HL-60/S4 treated with phorbol 12-myristate 13-acetate at 8.2 ng/mL for 4 days and 3 days (cell line): ENCODE measurements around the gene ZNF697.
"Not testable (repeated sequence)": the region's sequence is repeated elsewhere in the genome, so short reads cannot be mapped to it uniquely, and the experiment has no call there.

Experiments used
- in situ Hi-C: fragments of 300-500 bp; cut with MboI; formaldehyde crosslinking; loops from 2 replicates; pipeline ENCODE4 v1.15.0; 2022; ENCODE audit warnings: low sequenced_read_pairs

The ZNF697 gene

DNA sequence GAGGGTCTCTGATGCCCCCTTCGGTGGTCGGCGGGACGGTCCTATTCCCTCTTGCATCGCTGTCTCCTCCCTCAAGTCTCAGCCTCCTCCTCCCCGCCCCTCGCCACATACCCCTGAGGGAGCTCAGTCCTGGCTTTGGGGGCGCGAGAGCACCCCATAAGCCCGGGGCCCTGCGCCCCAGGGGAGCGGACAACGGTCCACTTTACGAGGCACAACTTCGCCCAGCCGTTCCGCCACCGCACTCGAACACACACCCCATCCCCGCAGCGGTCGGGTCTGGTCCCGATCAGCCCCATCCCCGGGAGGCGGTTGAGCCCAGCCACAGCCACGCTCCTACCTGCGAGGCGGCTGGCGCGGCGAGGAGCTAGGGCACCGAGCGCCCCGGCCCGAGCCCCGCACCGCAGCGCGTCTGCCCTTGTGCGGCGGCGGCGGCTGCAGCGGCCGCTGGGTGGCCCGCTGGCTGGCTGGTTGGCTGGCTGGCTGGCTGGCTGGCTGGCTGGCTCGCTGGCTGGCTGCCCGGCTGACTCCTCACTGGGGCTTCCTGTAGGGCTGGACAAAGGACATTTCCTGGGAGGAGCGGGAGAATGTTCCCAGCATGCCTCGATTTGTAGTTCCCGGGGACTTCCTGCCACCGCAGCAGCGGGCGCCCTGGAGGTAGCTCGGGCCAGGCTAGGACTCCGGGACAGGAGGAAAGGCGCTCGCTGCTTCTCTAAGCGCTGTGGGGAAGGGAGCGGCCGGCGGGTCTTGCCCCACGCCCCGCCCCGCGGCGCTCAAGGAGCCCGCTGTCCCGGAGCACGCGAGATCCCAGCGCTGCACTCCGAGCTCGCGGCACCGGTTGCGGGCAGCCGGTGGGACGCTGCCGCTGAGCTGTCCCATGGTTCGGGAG, at the start of gene ZNF697:
Gene ZNF697, minus strand, starts transcription at position 533 of the 886 bp plus-strand sequence. CDS start 22,166 bp downstream, outside the sequence.
- in situ Hi-C loops: no loop called here

DNA sequence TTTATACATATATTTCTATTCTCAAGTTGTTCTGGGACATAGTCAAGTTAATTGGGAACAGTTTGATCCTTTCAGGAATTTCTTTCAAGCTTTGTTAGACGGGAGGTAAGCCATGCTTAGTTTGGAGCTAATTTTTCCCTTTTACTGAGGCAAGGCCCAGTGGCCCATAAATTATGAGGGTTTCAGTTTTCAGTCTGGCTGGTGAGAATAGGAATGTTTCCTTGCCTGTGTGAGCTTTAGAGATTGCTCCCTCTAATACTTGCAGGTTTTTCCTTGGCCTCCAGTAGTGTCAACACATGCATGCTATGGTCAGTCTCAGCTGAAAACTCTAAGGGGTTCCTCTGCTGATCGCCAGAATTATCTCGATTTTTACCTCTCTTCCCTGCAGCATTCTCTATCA, 49.5 kb upstream of the ZNF697 start:
- in situ Hi-C loops: no loop called here

DNA sequence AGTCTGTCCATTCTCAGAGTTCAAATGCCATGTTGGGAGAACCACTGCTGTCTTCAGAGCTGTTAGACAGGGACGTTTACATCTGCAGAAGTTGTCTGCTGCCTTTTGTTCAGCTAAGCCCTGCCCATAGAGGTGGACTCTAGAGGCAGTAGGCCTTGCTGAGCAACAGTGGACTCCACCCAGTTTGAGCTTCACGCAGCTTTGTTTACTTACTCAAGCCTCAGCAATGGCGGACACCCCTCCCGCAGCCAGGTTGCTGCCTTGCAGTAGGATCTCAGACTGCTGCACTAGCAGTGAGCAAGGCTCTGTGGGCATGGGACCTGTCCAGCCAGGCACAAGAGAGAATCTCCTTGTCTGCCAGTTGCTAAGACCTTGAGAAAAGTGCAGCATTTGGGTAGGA, 48.8 kb upstream of the ZNF697 start:
- in situ Hi-C loops: not testable (repeated sequence)

DNA sequence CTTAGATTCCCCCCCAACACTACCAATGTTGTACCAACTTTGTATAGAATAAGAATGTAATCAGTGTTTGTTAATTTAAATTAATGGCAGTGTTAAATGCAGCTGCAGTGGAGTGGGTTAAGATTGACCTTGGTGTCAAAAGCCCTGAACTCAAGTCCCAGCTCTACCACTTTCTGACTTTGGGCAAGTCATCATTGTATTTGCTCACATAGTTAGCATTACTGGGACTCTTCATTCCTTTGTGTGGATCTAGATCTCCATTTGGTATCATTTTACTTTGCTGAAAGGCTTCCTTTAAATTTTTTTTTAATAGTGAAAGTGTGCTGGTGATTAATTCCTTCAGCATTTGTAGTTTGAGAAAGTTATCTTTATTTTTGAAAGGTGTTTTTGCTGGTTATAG, 41.4 kb upstream of the ZNF697 start:
- in situ Hi-C loops: no loop called here

DNA sequence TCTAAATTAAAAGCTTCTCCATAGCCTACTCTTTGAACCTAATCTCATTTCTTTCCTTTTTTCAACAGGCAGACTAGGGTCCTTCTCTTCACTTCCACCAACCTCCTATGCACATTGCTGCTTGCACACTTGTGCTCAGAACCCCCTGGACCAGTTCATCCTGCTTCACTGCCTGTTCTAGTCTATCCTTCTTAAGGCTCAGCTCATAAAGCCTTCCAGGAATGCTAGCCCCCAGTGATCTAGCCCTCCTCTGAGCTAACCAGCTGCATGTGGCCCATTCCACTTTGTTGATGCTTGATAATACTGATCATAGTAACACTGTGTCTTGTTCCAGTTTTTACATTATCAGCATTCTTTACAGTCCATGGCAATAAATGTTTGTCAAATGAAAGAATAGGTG, 40.7 kb upstream of the ZNF697 start:
- in situ Hi-C loops: no loop called here

DNA sequence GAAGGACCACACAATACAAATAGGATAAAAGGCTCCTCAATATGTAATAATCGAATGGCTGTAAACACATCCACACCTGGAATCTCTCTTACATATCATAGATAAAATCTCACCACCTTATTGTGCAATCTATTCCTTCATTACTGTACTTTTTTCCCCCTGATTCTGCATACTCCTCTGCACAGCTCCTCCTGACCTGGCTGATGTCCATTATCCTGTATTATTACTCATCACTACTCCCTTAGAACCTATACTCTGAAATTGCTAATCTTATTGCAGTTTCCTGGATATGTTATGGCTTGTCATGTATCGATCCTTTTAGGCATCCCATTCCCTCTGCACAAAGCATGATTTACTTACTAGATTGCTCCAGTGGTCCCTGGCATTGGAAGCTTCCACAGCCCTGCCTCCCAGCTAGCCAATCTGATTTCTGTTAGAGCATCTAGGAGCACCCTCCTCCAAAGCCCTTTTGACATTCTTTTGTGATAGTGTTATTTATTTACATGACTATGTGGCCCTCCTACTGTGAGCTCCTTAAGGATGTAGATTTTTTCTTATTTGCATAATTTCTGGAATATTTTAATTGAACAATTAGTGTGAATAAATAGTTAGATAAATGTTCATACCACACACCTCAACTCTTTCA, 39.5 kb upstream of the ZNF697 start:
- in situ Hi-C loops: no loop called here

DNA sequence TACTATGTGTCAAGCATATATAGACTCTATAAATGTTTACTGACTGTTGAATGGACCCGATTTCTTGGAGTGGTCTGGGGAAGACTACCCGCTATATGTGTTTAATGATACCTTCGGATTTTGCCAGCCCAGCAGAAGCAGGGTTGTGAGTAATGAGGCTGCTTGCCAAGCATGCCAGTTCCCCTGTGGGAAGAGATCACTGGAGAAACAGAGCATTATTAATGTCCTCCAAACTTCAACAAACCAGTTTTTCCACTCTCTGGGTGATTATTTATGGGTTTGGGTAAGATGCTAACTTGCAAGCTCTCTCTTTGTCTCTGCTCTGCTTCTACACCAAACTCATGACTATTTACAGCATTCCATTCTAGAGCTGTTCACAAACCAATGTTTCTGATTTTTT, 38.6 kb upstream of the ZNF697 start:
- in situ Hi-C loops: no loop called here

DNA sequence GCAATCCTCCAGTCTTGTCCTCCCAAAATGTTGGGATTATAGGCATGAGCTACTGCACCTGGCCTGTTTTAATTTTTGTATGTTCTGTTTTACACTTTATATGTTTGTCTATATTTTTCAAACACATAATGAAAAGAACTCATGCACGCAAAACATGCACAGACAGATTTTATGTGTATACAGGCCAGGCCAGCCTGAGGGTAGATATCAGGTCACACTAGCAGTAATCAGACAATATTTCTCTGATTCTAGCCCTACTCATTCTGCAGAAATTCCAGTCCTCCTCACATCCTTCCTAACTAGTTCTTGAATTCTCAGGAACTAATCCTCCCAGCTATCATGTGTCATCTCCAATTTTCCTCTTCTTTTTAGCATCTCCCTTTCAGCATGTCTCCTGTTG, 35.8 kb upstream of the ZNF697 start:
- in situ Hi-C loops: no loop called here

DNA sequence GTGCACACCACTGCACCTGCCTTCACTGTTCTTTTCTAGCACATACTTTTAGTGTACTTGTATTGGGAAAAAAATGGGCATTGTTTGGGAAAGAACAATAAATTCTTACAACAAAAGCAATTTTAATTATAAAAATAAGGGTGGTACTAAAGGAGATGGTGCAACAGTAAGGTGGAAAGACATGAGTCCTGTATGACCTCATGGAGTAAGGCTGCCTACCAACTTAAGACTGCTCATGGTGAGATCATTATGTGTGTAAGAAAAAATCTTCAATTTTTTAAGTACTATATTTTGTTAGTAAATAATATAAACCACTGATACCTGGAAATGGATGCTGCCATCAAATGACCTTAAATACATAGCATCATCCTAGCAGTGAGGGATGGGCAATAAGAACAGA, 34.1 kb upstream of the ZNF697 start:
- in situ Hi-C loops: no loop called here

DNA sequence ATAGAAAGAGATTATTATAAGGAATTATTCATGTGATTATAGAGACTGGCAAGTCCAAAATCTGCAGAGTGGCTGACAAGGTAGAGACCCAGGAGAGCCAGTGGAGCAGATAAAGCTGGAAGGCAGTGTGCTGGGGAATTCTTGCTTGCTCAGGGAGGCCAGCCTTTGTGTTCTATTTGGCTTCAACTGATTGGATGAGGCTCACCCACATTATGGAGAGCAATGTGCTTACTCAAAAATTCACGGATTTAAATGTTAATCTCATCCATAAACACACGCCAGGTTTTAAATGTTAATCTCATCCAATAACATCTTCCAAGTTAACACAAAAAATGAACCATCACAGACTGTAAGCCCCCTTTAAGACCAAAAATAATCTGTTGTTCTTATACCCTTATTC, 33.5 kb upstream of the ZNF697 start:
- in situ Hi-C loops: no loop called here

DNA sequence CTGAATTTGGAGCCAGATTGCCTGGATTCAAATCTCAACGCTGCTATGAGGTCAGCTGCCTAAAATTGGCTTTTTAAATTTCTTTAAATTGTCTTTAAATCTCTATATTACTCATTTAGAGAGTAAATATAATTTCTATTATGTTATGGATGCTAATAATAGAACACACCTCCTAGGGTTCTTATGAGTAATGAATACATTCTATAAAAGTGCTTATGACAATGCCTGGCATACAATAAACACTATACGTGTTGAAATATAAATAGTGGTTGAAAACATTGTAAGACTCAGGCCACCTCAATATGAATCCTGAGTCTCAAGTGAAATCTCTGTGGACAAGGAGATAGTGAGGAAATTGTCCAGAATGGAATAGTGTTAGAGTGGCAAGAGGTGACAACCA, 32.7 kb upstream of the ZNF697 start:
- in situ Hi-C loops: no loop called here

DNA sequence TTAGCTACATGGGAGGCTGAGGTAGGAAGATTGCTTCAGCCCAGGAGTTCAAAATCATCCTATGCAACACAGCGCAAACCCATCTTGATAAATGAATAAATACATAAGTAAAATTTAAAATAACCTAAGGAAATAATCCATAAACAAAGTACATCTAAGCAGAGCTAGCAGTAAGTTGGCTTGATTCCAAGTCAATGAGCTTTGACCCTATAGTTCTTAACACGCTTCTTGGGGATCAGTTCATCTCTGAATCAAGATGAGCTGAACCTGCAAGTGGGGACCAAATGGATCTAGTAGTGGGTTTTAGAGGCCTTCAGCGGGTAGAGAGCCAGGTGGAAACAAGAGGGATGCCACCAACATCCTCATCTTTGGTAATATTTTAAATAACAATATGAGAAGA, 32.1 kb upstream of the ZNF697 start:
- in situ Hi-C loops: no loop called here

DNA sequence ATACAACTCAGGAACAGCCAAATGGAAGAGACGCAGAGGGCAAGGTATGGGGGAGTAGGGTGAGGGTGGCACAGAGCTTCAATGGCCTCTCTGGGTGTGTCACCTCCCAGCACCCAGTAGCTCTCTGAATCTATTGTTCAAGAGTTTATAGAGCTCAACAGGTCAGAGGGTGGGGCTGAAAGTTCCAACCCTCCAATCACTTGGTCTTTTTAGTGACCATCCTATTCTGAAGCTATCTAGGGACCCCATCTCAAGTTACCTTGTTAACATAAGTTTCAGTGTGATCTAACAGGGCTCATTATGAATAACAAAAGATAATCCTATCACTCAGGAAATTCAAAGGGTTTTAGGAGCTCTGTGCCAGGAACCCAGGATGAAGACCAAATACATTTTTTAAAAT, 31.2 kb upstream of the ZNF697 start:
- in situ Hi-C loops: no loop called here

DNA sequence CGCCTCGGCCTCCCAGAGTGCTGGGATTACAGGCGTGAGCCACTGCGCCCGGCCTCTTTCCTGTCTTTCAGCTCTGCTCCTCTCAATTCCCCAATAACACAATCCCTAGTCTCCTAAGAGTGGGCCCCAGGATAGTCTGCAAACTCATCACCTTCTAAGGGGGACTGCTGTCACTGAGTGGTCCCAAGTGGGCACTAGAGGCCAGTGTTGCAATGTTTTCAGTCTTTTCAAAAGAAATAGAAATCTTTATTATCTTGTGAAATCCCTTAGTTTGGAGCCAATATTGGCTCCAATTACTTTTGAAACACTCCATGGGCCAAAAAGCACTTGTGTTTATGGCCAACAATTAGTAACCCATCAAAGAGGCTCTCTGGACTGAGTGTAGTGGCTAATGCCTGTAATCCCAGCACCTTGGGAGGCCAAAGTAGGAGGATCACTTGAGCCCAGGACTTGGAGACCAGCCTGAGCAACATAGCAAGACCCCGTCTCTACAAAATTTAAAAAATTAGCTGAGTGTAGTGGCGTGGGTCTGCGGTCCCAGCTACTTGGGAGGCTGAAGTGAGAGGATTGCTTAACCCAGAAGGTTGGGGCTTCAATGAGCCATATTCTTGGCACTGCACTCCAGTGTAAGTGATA, 28.6 kb upstream of the ZNF697 start:
- in situ Hi-C loops: no loop called here

DNA sequence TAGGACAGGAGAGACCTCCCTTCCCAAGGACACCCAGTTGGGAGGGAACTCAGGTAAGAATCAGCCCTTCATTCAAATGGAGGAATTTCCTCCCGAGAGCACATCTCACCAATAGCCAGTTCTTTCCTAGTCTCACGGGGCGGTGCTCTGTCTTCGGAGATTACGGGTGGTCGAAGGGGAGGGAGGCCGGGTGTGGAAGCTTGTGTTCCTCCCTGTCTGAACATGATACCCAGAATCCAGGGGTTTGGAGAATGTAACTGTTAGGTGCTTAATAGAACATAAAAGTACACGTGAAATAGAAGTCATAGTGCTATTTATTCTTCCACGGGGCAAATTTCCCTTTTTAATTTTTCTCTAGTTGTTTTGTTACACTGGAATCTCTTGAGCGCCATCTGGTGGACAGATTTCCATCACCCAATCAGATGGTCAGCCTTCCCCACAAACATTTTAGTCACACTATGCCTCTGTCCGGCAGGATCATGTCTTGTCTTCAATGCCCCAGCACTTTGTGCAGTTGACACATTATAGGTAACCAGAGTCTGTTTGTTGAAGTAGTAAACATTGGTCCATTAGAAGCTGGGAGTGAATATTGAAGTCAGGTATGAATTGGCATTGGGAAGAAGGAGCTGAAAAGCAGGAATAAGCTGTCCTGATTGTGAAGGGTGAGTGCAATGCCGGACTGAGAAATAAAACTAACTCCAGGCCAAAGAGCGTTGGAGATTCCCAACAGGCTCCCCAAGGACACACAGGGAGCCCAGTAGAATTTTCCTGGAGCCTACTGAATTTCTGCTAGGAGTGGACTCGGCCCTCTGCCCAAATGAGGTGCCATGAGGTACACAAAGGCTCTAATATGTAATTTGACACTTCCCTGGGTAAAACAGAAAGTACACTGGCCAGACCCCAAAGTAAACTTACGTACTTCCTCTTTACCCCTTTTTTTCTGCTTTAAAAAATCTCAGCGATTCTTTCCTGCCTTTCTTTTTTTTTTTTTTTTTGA, 27.6 kb upstream of the ZNF697 start:
- in situ Hi-C loops: no loop called here

DNA sequence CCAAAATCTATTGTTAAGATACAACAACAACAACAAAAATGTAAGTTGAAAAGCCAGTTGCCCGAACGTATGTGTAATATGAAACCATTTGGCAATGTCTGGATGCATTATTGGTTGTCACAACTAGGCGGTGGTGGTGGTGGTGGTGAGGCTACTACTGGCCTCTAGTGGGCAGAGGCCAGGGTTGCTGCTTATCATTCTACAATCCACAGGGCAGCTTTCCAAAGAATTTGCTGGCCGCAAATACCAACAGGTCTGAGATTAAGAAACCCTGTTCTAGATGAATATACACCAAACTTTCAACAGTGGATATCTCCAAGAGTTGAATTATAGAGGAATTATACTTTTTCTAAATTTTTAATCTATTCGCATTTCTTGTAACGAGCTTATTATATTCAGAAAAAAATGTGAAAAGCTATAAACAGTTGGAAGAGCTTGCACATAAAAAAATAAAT, 26.8 kb upstream of the ZNF697 start:
- in situ Hi-C loops: no loop called here

DNA sequence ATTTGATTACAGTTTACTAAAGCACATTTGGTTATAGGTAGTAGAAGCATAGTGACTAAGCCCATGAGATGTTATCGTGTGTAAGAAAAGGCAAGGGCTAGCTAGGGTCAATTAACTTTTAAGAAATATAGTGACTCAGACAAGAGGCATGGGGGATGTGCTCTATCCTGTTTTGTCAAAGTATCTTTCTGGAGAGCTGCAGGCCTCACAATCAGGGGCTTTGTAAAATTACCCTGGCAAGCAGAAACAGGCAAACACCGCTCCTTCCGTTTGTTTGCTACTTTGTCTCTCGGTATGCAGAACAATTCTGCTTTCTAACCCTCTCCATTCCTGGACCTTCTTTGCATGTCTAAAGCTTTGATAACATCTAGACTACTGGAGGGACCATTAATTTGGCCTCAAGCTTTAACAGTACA, 26.1 kb upstream of the ZNF697 start:
- in situ Hi-C loops: no loop called here

DNA sequence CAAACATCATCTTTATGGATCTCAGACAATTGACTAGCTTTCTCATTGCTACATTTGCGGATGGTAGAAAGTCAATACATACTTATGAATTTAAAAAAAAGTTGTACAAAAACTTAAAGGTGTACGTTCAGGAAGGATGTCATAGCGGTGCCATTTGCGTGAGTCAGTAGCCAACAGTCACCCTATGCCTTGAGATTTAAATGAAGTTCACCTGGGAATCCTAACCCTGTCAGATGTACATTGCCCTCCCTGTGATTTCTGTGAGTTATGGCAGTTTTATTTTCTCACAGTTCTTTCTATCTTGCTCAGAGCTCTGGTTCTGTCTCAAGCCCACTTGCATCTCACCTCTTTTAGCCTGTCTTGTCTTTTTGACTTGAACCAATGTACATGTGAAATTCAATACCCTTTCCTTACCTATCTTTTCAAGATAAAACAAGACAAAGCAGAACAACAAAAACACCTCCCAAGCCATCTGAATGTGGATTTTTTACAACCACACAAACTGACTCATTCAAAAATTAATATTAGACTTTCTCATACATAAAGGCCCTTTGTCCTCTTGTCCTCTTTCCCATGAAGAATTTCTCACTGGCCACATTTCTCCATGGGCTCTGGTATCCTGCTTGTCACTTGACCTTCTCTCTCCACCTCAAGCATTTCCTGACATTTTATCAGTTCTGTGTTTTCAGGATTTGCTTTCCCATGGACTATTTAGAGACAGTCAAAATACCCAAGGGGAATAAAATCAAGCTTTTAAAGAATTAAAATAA, 25.3 kb upstream of the ZNF697 start:
- in situ Hi-C loops: no loop called here

DNA sequence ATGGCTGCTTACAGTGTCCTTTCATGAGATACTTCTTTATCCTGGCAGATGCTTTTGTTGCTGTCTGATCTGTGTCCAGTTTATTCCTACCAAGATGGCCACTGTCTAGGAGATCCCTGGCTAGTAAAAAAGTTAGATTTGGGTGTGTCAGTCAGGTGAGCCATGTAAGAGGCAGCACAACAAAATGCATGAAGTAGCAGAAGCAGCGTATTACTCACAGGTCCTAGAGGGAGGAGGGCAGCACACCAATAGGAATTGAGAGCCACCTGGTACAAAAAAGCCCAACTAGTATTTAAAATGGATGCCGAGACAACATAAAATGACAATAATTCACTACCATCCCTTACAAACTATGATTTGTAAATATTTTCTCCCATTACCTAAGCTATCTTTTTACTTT, 22.8 kb upstream of the ZNF697 start:
- in situ Hi-C loops: no loop called here

DNA sequence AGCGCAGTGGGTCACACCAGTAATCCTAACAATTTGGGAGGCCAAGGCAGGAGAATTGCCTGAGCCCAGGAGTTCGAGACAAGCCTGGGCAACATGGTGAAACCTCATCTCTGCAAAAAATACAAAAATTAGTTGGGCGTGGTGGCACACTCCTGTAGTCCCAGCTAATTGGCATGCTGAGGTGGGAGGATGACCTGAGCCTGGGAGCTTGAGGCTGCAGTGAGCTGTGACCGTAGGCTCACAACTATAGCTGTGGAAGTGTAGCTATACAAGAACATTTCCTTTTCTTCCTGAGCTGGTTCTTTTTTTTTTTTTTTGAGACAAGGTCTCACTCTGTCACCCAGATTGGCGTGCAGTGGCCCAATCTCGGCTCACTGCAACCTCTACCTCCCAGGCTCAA, 19.1 kb upstream of the ZNF697 start:
- in situ Hi-C loops: no loop called here
